GM10248 (cell line): ENCODE data around the gene EYA2.

Source experiments
- CTCF ChIA-PET: fragments of 300-600 bp; sonication (Branson Sonifier 250); formaldehyde crosslinking; extraction: SDS; loops from one replicate; lab custom pipeline; 2021; ENCODE audit warnings: antibody characterized with exemption; lab: Yijun Ruan, JAX
- POLR2A ChIA-PET: fragments of 350-650 bp; sonication (Branson Sonifier 250); formaldehyde crosslinking; extraction: SDS; loops from one replicate; lab custom pipeline; 2020; ENCODE audit warnings: antibody characterized with exemption; lab: Yijun Ruan, JAX
- DNase-seq: peaks from one replicate; pipeline ENCODE4 v3.0.0; 2012; ENCODE audit errors: extremely low spot score
- TF ChIP-seq, protein P1 (sequence below): IDR thresholded peaks from 2 replicates; pipeline ENCODE4 v1.5.1; 2012; ENCODE audit warnings: mild to moderate bottlenecking, low read depth; ENCODE audit errors: extremely low read depth, missing control alignments, control extremely low read depth

Gene EYA2

DNA sequence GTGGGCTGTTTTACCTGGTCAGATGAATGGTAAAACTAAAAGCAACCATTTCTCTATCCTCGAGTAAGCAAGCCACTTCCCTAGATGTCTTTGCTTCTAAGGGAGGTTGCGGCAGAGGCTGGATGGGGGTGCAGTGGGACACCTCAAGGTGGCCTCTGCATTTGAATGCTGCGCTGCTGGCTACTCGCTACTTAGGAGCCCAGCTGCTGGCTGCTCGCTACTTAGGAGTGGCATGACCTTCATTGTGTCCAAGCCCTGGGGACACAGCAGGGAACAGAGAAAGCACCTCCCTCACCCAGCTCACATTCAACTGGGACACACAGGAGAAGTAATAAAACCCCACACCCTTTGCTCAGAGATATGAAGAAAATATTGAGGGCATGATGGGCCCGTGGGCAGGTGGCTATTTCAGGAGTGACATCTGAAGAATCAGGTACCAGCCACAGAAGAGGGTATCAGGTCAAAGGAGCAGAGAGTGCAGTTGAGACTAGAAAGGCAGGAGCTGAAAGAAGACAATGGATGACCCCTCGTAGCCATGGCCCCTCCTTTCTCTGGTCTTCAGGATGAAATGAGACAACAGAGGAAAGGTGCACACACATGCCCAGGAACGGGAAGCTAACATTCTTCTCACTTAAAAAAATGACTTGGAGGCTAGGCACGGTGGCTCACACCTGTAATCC lies 312.5 kb downstream of the EYA2 start:
- POLR2A ChIA-PET = no interaction called here
- TF ChIP-seq, protein P1, sequence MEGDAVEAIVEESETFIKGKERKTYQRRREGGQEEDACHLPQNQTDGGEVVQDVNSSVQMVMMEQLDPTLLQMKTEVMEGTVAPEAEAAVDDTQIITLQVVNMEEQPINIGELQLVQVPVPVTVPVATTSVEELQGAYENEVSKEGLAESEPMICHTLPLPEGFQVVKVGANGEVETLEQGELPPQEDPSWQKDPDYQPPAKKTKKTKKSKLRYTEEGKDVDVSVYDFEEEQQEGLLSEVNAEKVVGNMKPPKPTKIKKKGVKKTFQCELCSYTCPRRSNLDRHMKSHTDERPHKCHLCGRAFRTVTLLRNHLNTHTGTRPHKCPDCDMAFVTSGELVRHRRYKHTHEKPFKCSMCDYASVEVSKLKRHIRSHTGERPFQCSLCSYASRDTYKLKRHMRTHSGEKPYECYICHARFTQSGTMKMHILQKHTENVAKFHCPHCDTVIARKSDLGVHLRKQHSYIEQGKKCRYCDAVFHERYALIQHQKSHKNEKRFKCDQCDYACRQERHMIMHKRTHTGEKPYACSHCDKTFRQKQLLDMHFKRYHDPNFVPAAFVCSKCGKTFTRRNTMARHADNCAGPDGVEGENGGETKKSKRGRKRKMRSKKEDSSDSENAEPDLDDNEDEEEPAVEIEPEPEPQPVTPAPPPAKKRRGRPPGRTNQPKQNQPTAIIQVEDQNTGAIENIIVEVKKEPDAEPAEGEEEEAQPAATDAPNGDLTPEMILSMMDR = no peak
- CTCF ChIA-PET = interaction anchor here (1.1 to 8.6 kb wide), 5 partner anchors 10 to 175 kb away, joined by 4 to 94 read pairs (median 12); no protein-coding TSS in a partner anchor
- no peak for DNase-seq

DNA sequence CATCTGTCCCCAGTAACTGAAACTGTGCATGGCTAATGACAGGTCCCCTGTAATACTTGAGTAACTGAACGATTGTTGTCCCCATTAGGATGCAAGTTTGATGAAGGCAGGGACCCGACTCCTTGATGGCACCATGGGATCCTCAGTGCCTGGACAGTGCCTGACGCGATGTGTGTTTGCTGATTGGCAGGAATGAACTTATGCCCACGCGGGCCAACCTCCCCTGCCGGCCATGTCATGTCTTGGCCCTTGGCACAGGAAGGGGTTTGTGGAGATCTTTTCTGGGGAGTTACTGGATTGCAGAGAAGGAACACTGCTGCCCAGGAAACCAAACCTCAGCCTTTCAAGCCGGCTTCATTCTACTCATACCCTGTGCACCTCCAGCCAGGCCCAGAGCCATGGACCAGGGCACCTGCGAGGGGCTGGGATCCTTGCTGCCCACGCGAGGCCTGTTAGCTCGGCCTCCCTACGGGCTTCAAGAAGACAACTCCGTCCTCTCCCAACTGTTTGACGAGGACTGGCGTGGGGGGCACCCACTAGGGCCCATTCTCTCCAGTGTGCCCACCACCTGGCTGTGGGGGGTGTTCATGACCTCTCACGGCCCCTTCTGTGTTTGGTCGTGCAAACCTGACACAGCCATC lies 314.0 kb downstream of the EYA2 start:
- POLR2A ChIA-PET = no interaction called here

DNA sequence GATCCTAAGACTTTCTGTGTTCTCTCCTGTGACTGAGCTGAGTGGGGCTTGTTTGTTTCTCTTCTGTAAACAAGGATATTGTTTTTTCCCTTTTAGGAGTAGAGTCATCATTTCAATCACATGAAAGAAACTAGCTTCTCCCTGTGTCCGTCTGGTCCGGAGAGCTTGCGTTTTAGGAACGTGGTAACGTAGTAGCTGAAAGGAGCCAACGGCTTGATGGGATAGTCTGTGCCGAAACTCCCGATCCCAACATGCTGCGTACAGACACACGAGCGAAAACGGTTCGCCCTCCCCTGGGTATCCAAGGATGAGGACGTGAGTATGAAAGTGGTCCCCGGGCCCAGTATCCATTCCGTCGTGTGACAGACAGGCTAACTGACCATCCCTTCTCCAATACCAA lies 315.3 kb downstream of the EYA2 start:
- TF ChIP-seq, protein P1 = no peak
- ChIA-PET POLR2A (no interaction called here), CTCF (no interaction called here)
- DNase-seq = no peak

More for the DNA sequence above, 314.0 kb downstream of the EYA2 start:
- no peak for DNase-seq
- CTCF ChIA-PET = interaction anchor here (8.6 kb wide), 1 partner anchor 174 kb away, joined by 94 read pairs; no protein-coding TSS in a partner anchor
- TF ChIP-seq, protein P1 = no peak

DNA sequence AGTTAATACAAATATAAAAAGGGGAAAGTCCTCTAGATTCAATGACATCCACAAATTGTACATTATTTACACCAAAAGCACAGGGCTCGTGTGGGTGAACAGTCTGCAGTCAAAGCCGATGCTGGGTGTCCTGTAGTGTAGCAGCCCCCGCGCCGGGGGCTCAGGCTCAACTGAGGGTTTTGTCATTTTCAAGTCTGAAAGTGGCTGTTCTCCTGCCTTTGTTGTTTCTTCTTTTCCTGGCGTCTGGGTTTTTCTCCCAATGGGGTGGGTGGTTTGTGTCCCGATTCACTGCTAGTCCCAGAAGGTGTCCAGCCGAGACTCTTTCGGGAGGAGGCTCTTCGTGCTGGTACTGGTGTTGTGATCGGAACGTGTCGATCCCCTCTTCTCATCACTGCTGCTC lies 315.8 kb downstream of the EYA2 start:
- CTCF ChIA-PET = no interaction called here
- POLR2A ChIA-PET = no interaction called here
- TF ChIP-seq, protein P1 = no peak
- DNase-seq = no peak

DNA sequence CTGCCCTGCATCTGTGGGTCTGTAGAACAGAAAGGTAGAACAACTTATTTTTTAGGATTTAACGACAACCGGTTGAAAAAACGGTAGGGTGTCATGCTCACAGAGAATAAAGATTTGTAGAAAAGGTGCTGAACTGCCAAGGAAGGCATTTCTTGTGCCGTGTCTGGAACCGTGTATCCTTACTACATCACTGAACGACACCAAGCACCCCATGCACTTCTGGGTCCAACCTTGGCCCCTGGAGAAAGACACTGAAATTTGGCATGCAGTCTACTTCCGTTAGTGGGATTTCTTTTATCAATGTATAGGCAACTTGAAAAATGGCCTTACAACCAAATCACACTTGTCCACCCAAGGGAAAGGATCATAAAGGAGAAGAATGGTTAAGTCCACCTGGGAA lies 316.4 kb downstream of the EYA2 start:
- no peak for DNase-seq
- ChIA-PET POLR2A (no interaction called here), CTCF (interaction anchor here (3.6 kb wide), 1 partner anchor 173 kb away, joined by 23 read pairs; no protein-coding TSS in a partner anchor)
- TF ChIP-seq, protein P1 = no peak

DNA sequence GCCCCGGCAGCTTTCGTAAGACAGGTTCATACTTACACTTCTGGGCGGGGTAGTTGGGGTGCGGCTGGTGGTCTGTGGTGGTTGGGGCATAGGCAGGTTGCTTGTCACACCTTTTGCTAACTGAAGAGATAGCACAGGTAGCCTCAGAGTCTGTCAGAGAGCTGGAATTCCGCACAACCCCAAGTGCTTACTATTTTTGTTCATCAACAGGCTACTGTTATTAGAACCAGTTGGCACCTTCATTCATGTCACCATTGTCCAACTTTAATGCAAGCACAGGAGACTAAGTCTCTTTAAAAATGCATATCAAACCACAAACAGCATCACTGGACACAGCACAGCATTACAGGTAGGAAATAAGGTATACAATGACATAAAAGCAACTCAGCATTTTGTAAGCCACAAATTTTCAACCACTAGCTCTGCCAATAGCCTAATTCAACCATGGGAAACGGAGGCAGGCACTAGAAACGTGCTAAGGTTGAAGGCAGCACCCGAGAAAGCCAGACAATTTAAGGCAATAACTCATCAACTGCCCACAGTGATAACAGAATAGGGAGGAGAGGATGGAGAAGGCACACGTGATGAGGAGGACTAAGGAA lies 318.1 kb downstream of the EYA2 start:
- no peak for DNase-seq
- CTCF ChIA-PET = interaction anchor here (1.0 to 3.6 kb wide), 7 partner anchors 10 to 171 kb away, joined by 3 to 23 read pairs (median 4); no protein-coding TSS in a partner anchor
- POLR2A ChIA-PET = no interaction called here
- TF ChIP-seq, protein P1 = no peak
